Midbrain (tissue), 1 donor: ENCODE measurements around the gene LTBP1.

Source experiments
- DNase-seq: peaks from one replicate; lab custom pipeline; 2025; lab: John Stamatoyannopoulos, UW

The LTBP1 gene

GRCh38 chr2:33197198-33197938 is 250.6 kb downstream of the LTBP1 start:
- no peak for DNase-seq

- no peak for DNase-seq
These were observed 256.1 kb downstream of the LTBP1 start for GRCh38 chr2:33202641-33203522.

DNA sequence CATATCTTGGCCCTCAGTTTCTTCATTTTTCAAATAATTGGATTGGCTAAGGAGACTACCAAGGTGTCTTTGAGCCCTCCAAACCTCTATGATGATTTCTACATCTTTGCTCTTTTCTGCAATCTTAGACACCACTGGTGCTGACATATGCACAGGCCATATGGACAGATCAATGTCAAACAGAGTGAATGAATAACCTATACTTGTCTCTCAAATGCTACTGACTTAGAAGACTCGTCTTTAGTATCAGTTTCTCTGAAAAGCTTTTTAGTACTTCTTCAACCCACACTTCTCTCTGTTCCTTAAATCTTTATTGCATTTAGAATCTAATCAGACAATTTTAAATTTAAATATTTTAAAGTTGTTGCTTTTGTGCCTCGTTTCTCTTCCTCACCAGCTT is 258.2 kb downstream of the LTBP1 start:
- DNase-seq = no peak

- DNase-seq = no peak
These were observed 259.1 kb downstream of the LTBP1 start for GRCh38 chr2:33205693-33206434.

GRCh38 chr2:33207151-33207740 is 260.5 kb downstream of the LTBP1 start:
- DNase-seq = no peak

- no peak for DNase-seq
These were observed 261.6 kb downstream of the LTBP1 start for GRCh38 chr2:33208400-33208799.

- DNase-seq = no peak
These were observed 263.2 kb downstream of the LTBP1 start for GRCh38 chr2:33209976-33210375.

- DNase-seq = no peak
These were observed 263.9 kb downstream of the LTBP1 start for GRCh38 chr2:33210626-33211025.

- no peak for DNase-seq
These were observed 265.4 kb downstream of the LTBP1 start for GRCh38 chr2:33212151-33212550.

DNA sequence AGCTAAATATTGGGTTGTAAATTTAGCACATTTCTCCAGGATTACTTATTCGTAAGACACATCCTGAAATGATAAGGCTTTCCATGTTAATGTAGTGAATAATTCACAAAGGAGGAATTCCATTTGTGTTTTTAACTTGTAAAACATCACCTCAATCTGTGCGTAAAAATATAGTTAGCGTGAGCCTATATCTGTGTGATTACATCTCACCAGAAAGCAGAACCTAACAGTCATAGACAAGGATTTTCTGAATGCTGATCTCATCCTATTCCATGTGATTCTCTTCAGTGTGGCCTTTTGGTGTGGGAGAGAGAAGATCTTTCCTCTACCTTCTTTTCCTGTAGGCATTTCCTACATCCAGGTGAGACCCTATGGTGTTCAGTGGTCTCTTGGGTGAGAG is 266.5 kb downstream of the LTBP1 start:
- no peak for DNase-seq

DNA sequence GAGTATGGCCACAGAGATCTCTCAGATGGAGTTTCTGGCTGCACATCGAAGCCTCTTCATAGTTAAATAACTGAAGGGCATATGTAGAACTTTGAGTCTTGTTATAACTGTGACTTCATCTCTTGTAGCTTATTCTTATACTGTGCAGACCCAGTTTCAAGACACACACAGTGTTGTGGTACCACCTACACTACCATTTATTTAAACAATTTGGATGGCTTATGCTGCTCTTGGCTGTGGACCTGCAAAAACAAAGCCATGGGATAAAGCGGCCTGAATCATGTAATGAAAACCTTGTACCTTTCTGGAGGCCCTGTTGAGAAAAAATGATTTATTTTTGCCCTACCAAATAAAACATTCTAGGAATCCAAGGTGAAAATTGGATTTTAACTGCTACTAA is 266.9 kb downstream of the LTBP1 start:
- DNase-seq = no peak

GRCh38 chr2:33214436-33214835 is 267.7 kb downstream of the LTBP1 start:
- DNase-seq = no peak

DNA sequence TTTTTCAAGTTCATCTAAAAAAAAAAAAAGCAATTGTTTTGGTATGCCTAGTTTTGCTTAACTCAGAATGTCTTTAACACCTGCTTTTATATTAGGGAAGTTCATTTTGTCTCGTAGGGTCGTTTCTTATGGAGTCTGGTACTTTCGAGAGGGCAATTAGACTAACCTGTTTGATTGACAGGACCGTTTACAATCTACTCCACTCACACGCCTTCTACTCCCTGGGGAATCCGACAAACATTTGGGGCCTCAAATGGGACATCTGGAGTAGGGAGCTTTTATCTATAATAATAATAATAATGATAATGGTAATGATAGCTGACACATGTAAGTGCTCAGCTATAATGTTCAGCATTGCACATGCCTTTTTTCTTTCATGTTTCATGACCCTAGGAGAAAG is 268.1 kb downstream of the LTBP1 start:
- no peak for DNase-seq

- no peak for DNase-seq
These were observed 268.5 kb downstream of the LTBP1 start for GRCh38 chr2:33215299-33215698.

DNA sequence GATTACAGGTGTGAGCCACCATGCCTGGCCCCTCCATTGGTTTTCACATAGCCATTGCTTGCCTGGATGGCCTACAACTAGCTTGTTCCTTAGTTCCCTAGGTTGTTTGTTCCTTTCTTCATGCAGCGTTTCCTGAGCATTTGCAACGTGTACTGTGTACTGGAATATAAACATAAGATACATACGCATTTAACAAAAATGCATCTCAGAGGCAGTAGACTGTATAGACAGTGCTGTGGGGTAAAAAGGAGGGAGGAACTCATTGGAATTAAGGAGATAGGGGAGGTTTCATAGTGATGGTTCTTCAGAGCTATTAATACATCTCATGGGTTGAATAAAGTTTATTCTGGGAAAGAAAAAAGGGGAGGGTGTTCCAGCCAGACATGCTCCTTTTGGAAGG is 269.2 kb downstream of the LTBP1 start:
- no peak for DNase-seq

- DNase-seq = peak; percentile 17
These were observed 269.9 kb downstream of the LTBP1 start for GRCh38 chr2:33216508-33217182.

GRCh38 chr2:33217406-33217805 is 270.7 kb downstream of the LTBP1 start:
- DNase-seq = no peak

DNA sequence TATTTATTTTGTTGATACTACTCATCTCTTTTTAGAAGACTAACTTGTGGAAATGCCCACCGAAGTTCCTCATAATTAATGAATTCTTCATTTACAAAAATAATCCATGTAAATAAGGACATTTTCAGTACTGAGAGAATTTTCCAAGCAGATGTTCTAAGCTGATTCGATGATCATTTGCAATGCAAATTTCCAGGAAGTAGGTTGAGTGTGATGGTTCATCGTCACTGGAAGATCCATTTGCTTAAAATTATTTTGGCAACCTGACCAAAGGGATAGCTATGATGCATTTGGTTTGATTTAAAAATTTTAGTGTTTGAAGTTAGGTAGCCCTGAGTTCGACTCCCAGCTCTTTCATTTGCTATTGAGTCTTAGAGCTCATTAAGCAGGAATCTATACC is 272.4 kb downstream of the LTBP1 start:
- DNase-seq = no peak

DNA sequence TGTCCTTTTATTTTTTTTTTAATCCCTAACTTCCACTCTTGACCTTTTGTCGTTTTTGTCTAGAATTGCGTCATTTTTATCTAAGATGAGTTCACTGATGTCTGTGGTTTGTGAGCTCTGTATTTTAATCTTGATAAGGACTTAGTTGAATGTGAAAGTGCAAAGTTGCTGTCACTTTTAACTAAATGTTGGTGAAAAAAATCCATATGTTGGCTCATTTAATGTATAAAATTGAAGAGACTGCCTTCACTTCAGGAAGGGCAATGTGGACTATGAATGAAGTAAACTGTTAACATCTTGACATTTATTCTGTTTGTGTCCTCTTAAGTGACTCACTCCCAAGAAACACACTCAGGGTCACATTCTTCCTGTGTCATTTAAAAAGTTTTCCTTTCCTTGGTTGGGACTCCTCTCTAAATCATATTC is 273.1 kb downstream of the LTBP1 start:
- DNase-seq = no peak

GRCh38 chr2:33220533-33220932 is 273.8 kb downstream of the LTBP1 start:
- no peak for DNase-seq

GRCh38 chr2:33221046-33221784 is 274.5 kb downstream of the LTBP1 start:
- DNase-seq = no peak
